ENCODE measurements around the gene SPTBN1.
"Not testable (repeated sequence)": the region's sequence is repeated elsewhere in the genome, so short reads cannot be mapped to it uniquely, and the experiment has no call there.

Gene SPTBN1

DNA sequence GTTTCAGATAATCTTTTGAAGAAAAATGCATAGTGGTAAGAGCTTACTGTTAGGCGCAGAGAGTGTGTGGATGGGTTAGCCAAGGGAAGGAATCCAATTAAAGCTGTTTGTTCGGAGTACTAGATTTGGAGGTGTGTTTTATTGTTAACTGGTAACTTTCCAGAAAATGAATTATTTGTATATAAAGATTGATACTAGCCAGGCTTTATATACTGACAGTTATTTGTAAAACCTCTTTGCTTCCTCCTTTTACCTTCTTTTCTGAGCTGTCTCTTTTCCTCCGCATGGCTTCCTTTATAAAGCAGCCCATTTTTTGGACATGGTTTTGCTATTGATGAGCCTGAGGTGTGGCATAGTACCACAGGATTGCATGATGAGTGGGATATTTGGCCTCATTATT lies 25.6 kb downstream of the SPTBN1 start:
- Histone ChIP-seq H3K4me3 (ENCODE audit: low read length) (no peak overlapping the region), H3K27ac (ENCODE audit: low read length) (no peak overlapping the region), H3K79me2 (ENCODE audit: low read length) (no peaks in the 10 kb centered on the region), H3K9ac (ENCODE audit: low read length) (no peak overlapping the region), H4K20me1 (ENCODE audit: insufficient read depth, low read length) (no peaks in the 10 kb centered on the region), H3K4me2 (ENCODE audit: low read length) (no peak overlapping the region), H2AFZ (ENCODE audit: low read depth, low read length) (no peak overlapping the region), H3K9me3 (ENCODE audit: insufficient read depth, low read length) (no peaks in the 10 kb centered on the region), H3K36me3 (replicated peaks; ENCODE audit: low read depth, low read length) (no peaks in the 10 kb centered on the region), H3K4me1 (ENCODE audit: low read length) (peaks cover 28% of the 10 kb centered on the region), H3K27me3 (ENCODE audit: low read depth, low read length) (no peaks in the 10 kb centered on the region)
- TF ChIP-seq CTCF (IDR thresholded peaks at IDR 0.05; ENCODE audit: low read depth, low read length) = no peak
- TF ChIP-seq EZH2phosphoT487 (IDR thresholded peaks at IDR 0.05; ENCODE audit: low read depth) = no peak

DNA sequence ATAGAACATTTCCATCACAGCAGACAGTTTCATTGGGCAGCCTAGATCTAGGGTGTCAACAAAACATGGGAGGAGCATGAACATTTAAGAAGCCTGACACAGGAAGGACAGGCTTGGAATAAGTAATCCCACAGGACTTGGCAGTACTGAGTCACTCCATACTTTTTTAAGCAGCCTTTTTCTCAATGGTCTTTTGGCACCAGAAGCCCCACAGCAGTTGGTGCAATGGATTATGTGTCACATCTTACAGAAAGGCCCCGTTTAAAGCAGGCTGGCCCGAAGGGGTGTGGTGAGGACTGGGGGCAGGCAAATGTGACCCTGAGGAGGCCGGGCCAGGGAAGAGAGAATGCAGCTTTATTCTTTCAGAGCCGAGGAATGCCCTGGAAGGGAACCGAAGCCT lies 26.6 kb downstream of the SPTBN1 start:
- Histone ChIP-seq H3K9ac (ENCODE audit: low read length) (no peak overlapping the region), H4K20me1 (ENCODE audit: insufficient read depth, low read length) (no peaks in the 10 kb centered on the region), H3K9me3 (ENCODE audit: insufficient read depth, low read length) (no peaks in the 10 kb centered on the region), H3K4me1 (ENCODE audit: low read length) (peaks cover 28% of the 10 kb centered on the region), H3K36me3 (replicated peaks; ENCODE audit: low read depth, low read length) (no peaks in the 10 kb centered on the region), H3K27ac (ENCODE audit: low read length) (no peak overlapping the region), H2AFZ (ENCODE audit: low read depth, low read length) (no peak overlapping the region), H3K4me3 (ENCODE audit: low read length) (no peak overlapping the region), H3K4me2 (ENCODE audit: low read length) (no peak overlapping the region), H3K27me3 (ENCODE audit: low read depth, low read length) (no peaks in the 10 kb centered on the region), H3K79me2 (ENCODE audit: low read length) (no peaks in the 10 kb centered on the region)
- TF ChIP-seq EZH2phosphoT487 (IDR thresholded peaks at IDR 0.05; ENCODE audit: low read depth) (no peak), CTCF (IDR thresholded peaks at IDR 0.05; ENCODE audit: low read depth, low read length) (no peak)

DNA sequence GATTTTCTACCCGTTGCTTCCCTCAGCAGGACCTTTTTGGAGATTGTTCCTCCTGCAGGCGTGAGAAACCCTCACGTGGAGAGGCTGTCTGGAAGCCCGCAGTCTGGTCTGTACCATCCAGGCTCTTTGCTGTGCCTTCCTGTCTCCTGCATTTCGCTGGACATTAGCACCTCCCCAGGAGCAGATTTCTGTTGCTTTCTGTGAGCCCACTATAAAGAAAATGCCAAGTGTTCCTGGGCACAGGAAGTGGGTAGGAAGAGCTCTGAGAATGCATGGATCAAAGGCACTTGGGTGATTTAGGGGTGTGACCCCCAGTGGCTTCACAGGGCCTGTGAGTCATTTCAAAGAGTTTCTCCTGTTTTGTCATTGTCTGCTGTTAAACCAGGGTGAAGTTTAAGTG lies 27.3 kb downstream of the SPTBN1 start:
- Histone ChIP-seq H3K9me3 (ENCODE audit: insufficient read depth, low read length) (no peaks in the 10 kb centered on the region), H3K36me3 (replicated peaks; ENCODE audit: low read depth, low read length) (no peaks in the 10 kb centered on the region), H3K79me2 (ENCODE audit: low read length) (no peaks in the 10 kb centered on the region), H3K27ac (ENCODE audit: low read length) (no peak overlapping the region), H3K9ac (ENCODE audit: low read length) (no peak overlapping the region), H3K27me3 (ENCODE audit: low read depth, low read length) (no peaks in the 10 kb centered on the region), H3K4me2 (ENCODE audit: low read length) (no peak overlapping the region), H3K4me3 (ENCODE audit: low read length) (no peak overlapping the region), H3K4me1 (ENCODE audit: low read length) (peaks cover 21% of the 10 kb centered on the region), H4K20me1 (ENCODE audit: insufficient read depth, low read length) (no peaks in the 10 kb centered on the region), H2AFZ (ENCODE audit: low read depth, low read length) (no peak overlapping the region)
- TF ChIP-seq CTCF (IDR thresholded peaks at IDR 0.05; ENCODE audit: low read depth, low read length) (no peak), EZH2phosphoT487 (IDR thresholded peaks at IDR 0.05; ENCODE audit: low read depth) (no peak)

DNA sequence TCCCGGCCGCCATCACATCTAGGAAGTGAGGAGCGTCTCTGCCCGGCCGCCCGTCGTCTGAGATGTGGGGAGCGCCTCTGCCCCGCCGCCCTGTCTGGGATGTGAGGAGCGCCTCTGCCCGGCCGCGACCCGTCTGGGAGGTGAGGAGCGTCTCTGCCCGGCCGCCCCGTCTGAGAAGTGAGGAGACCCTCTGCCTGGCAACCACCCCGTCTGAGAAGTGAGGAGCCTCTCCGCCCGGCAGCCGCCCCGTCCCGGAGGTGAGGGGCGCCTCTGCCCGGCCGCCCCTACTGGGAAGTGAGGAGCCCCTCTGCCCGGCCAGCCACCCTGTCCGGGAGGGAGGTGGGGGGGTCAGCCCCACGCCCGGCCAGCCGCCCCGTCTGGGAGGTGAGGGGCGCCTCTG lies 29.6 kb downstream of the SPTBN1 start:
- not testable (repeated sequence) for H2AFZ ChIP-seq (ENCODE audit: low read depth, low read length); H3K4me2 ChIP-seq (ENCODE audit: low read length); H3K4me1 ChIP-seq (ENCODE audit: low read length); H3K27ac ChIP-seq (ENCODE audit: low read length); H3K9me3 ChIP-seq (ENCODE audit: insufficient read depth, low read length); H3K27me3 ChIP-seq (ENCODE audit: low read depth, low read length); H4K20me1 ChIP-seq (ENCODE audit: insufficient read depth, low read length); H3K79me2 ChIP-seq (ENCODE audit: low read length); H3K36me3 ChIP-seq (replicated peaks; ENCODE audit: low read depth, low read length); H3K9ac ChIP-seq (ENCODE audit: low read length); H3K4me3 ChIP-seq (ENCODE audit: low read length)

DNA sequence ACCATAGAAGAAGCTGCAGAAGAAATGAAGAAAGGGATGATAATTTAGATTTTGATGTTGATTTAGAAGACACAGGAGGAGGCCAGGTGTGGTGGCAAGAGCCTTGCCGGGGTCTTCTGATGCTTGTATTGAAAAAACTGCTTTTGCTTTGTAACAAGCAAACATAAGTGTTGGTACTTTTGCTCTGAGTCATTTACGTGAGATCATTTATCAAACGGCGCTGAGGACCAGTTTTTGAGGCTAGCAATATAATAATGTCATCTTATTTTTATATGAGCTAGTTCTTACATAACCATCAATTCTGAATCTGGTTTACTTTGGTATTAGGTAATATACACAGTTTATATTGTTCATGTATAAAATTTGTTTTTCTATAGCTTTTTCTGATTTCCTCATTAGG lies 30.6 kb downstream of the SPTBN1 start:
- H3K4me3 ChIP-seq (ENCODE audit: low read length) = no peak overlapping the region
- no peak overlapping the region for H3K27ac ChIP-seq (ENCODE audit: low read length)
- H3K27me3 ChIP-seq (ENCODE audit: low read depth, low read length) = no peaks in the 10 kb centered on the region
- no peak overlapping the region for H3K9ac ChIP-seq (ENCODE audit: low read length)
- no peak overlapping the region for H3K4me2 ChIP-seq (ENCODE audit: low read length)
- no peaks in the 10 kb centered on the region for H3K4me1 ChIP-seq (ENCODE audit: low read length)
- no peaks in the 10 kb centered on the region for H3K9me3 ChIP-seq (ENCODE audit: insufficient read depth, low read length)
- H2AFZ ChIP-seq (ENCODE audit: low read depth, low read length) = no peak overlapping the region
- no peaks in the 10 kb centered on the region for H4K20me1 ChIP-seq (ENCODE audit: insufficient read depth, low read length)
- no peaks in the 10 kb centered on the region for H3K36me3 ChIP-seq (replicated peaks; ENCODE audit: low read depth, low read length)
- no peak for TF ChIP-seq EZH2phosphoT487 (IDR thresholded peaks at IDR 0.05; ENCODE audit: low read depth)
- no peak for TF ChIP-seq CTCF (IDR thresholded peaks at IDR 0.05; ENCODE audit: low read depth, low read length)
- H3K79me2 ChIP-seq (ENCODE audit: low read length) = no peaks in the 10 kb centered on the region
